ENCODE measurements around the gene CLINT1. TPM values are rescaled to one million over a fixed set of nuclear protein-coding genes. Genes with fewer than 3 reads are reported as not detected.
A peak's percentile ranks its signal among the peaks of the same experiment; 100 is the strongest.

CLINT1 gene
- 50.5 and 114 TPM in 2 replicates for total RNA-seq (2011; cell fraction: chromatin; rRNA removed; ENCODE audit: low replicate concordance)
- total RNA-seq (2011; cell fraction: nucleolus; rRNA removed) = 35.4 and 43.6 TPM in 2 replicates
- 53.7 and 70.5 TPM in 2 replicates for total RNA-seq (2011; cell fraction: nucleoplasm; rRNA removed)
- total RNA-seq (2014; rRNA removed) (47.5 and 62.6 TPM in 2 replicates), total RNA-seq (2014; rRNA removed; fragmentation: Illumina TruSeq; extraction: Trizol) (72.9 and 76.9 TPM in 2 replicates), total RNA-seq (2015; rRNA removed; fragmentation: Illumina TruSeq; extraction: Trizol) (66.7 and 71.4 TPM in 2 replicates), total RNA-seq (2021) (70.4 and 73.2 TPM in 2 replicates), polyA plus RNA-seq (2011; rRNA removed) (125 and 162 TPM in 2 replicates), polyA plus RNA-seq (2014; fragmentation: Illumina TruSeq; extraction: Trizol) (104 and 120 TPM in 2 replicates), polyA plus RNA-seq (2014; fragmentation: Nextera tagmentation; extraction: Ambion mirVana) (10 to 100 TPM; 23.6 to 24.5 TPM), polyA plus RNA-seq (2014; rRNA removed) (69.5 and 78.9 TPM in 2 replicates), polyA minus RNA-seq (2011; rRNA and poly(A)+ RNA removed) (178 and 195 TPM in 2 replicates), Bru-seq, nascent RNA (percentile 91 among the genes with signal in this experiment), BruChase-seq, experiment 1, labeled RNA remaining after a 2-hour chase (percentile 93 among the genes with signal in this experiment), BruChase-seq, experiment 2, labeled RNA remaining after a 6-hour chase (percentile 92 among the genes with signal in this experiment)
- 198 and 220 TPM in 2 replicates for polyA plus RNA-seq (2011; cell fraction: cytosol; rRNA removed)
- 189 and 225 TPM in 2 replicates for polyA plus RNA-seq (2011; cell fraction: nucleus; rRNA removed)
- 65.5 and 75.7 TPM in 2 replicates for polyA plus RNA-seq (2012)
- polyA minus RNA-seq (2011; cell fraction: cytosol; rRNA and poly(A)+ RNA removed) = 78.4 and 91.4 TPM in 2 replicates
- polyA minus RNA-seq (2011; cell fraction: nucleus; rRNA and poly(A)+ RNA removed) = 36.9 and 68.3 TPM in 2 replicates
- long read RNA-seq, experiment 1, transcript CLINT1-207 (12 exons, 2,346 nt) = minor isoform, 257 of 676 reads
- long read RNA-seq, experiment 1, transcript CLINT1-201 (12 exons, 3,440 nt) = major isoform, 272 of 676 reads
- long read RNA-seq, experiment 1, transcript CLINT1-208 (2 exons, 2,905 nt) = minor isoform, 5 of 676 reads
- long read RNA-seq, experiment 1, partial matches to known transcripts = 44 of 676 reads
- long read RNA-seq, experiment 1, other reads (novel, unspliced or antisense) = 94 of 676 reads
- long read RNA-seq, experiment 2, partial matches to known transcripts = 3 of 37 reads
- long read RNA-seq, experiment 2, other reads (novel, unspliced or antisense) = 30 of 37 reads
- long read RNA-seq, experiment 3, transcript CLINT1-201 (12 exons, 3,440 nt) = major isoform, 15 of 46 reads
- long read RNA-seq, experiment 3, transcript CLINT1-207 (12 exons, 2,346 nt) = minor isoform, 11 of 46 reads
- long read RNA-seq, experiment 3, partial matches to known transcripts = 15 of 46 reads
- long read RNA-seq, experiment 3, other reads (novel, unspliced or antisense) = 5 of 46 reads

GRCh38 chr5:157858527-157859226 is at the start of gene CLINT1:
CLINT1 (minus strand) TSS chr5:157859145; CDS start chr5:157858970, 175 bp downstream.
- Histone ChIP-seq H3K9me3 (replicated peaks; ENCODE audit: control insufficient read depth, insufficient read depth, low read depth, low read length) (no peaks in the 10 kb centered on the region), H3K79me2 (ENCODE audit: control insufficient read depth, insufficient read depth, low read length) (peaks cover 56% of the 10 kb centered on the region), H3K27me3 (ENCODE audit: control insufficient read depth in 2 of 2, insufficient read depth in 2 of 2, low read length in 2 of 2) (no peaks in the 10 kb centered on the region), H4K20me1 (replicated peaks; ENCODE audit: control insufficient read depth, insufficient read depth, low read length) (peaks cover 24% of the 10 kb centered on the region), H3K4me2 (ENCODE audit: insufficient read depth, low read length) (peak within 1 kb of the TSS; percentile 95), H3K27ac (ENCODE audit: extremely low read depth, low read depth, low read length) (peak within 1 kb of the TSS; percentile 87), H3K4me1 (replicated peaks in 1 of 2; ENCODE audit: control insufficient read depth in 2 of 2, insufficient read depth in 2 of 2, low read length in 2 of 2) (peaks cover 7 to 21% of the 10 kb centered on the region in 2 experiments), H3K9me1 (ENCODE audit: control insufficient read depth, insufficient read depth, low read length) (no peaks in the 10 kb centered on the region), H2AFZ (ENCODE audit: low read depth, low read length) (peak within 1 kb of the TSS; percentile 97), H3K4me3 (peak within 1 kb of the TSS; percentile 96), H3K9ac (ENCODE audit: insufficient read depth in 1 of 2, low read depth in 2 of 2, low read length in 2 of 2) (peak within 1 kb of the TSS; percentile 93 to 98), H3K36me3 (ENCODE audit: control insufficient read depth, insufficient read depth, low read length) (peaks cover 16% of the 10 kb centered on the region; the same call in 2 of the 3 replicates)
- intact Hi-C loops (cut with micrococcal nuclease) = loop anchor here (5.0 to 10.0 kb wide), 2 partner anchors 36 to 136 kb away; no protein-coding TSS in a partner anchor
- peak; percentile 84 to 94 (median 89) for DNase-seq (ENCODE audit: extremely low read depth in 1 of 4, low spot score in 3 of 4)
- ChIA-PET POLR2A (interaction anchor here (0.6 to 1.0 kb wide), 6 partner anchors 10 to 522 kb away, joined by 3 to 5 read pairs (median 4); no protein-coding TSS in a partner anchor), CTCF (ENCODE audit: low intra/inter-chr PET ratio) (no interaction called here)
- FAIRE-seq = peak; percentile 89
- in situ Hi-C loops (cut with MboI) = no loop called here
- BruUV-seq (replicated peaks) = TSS peak; percentile 57
- WGBS (ENCODE audit: insufficient coverage, low coverage, missing lambda C conversion rate) = under 1% methylated on average over 27 of the region's 59 CpGs
- peak; percentile 95 for ATAC-seq
- TF ChIP-seq, protein P1, sequence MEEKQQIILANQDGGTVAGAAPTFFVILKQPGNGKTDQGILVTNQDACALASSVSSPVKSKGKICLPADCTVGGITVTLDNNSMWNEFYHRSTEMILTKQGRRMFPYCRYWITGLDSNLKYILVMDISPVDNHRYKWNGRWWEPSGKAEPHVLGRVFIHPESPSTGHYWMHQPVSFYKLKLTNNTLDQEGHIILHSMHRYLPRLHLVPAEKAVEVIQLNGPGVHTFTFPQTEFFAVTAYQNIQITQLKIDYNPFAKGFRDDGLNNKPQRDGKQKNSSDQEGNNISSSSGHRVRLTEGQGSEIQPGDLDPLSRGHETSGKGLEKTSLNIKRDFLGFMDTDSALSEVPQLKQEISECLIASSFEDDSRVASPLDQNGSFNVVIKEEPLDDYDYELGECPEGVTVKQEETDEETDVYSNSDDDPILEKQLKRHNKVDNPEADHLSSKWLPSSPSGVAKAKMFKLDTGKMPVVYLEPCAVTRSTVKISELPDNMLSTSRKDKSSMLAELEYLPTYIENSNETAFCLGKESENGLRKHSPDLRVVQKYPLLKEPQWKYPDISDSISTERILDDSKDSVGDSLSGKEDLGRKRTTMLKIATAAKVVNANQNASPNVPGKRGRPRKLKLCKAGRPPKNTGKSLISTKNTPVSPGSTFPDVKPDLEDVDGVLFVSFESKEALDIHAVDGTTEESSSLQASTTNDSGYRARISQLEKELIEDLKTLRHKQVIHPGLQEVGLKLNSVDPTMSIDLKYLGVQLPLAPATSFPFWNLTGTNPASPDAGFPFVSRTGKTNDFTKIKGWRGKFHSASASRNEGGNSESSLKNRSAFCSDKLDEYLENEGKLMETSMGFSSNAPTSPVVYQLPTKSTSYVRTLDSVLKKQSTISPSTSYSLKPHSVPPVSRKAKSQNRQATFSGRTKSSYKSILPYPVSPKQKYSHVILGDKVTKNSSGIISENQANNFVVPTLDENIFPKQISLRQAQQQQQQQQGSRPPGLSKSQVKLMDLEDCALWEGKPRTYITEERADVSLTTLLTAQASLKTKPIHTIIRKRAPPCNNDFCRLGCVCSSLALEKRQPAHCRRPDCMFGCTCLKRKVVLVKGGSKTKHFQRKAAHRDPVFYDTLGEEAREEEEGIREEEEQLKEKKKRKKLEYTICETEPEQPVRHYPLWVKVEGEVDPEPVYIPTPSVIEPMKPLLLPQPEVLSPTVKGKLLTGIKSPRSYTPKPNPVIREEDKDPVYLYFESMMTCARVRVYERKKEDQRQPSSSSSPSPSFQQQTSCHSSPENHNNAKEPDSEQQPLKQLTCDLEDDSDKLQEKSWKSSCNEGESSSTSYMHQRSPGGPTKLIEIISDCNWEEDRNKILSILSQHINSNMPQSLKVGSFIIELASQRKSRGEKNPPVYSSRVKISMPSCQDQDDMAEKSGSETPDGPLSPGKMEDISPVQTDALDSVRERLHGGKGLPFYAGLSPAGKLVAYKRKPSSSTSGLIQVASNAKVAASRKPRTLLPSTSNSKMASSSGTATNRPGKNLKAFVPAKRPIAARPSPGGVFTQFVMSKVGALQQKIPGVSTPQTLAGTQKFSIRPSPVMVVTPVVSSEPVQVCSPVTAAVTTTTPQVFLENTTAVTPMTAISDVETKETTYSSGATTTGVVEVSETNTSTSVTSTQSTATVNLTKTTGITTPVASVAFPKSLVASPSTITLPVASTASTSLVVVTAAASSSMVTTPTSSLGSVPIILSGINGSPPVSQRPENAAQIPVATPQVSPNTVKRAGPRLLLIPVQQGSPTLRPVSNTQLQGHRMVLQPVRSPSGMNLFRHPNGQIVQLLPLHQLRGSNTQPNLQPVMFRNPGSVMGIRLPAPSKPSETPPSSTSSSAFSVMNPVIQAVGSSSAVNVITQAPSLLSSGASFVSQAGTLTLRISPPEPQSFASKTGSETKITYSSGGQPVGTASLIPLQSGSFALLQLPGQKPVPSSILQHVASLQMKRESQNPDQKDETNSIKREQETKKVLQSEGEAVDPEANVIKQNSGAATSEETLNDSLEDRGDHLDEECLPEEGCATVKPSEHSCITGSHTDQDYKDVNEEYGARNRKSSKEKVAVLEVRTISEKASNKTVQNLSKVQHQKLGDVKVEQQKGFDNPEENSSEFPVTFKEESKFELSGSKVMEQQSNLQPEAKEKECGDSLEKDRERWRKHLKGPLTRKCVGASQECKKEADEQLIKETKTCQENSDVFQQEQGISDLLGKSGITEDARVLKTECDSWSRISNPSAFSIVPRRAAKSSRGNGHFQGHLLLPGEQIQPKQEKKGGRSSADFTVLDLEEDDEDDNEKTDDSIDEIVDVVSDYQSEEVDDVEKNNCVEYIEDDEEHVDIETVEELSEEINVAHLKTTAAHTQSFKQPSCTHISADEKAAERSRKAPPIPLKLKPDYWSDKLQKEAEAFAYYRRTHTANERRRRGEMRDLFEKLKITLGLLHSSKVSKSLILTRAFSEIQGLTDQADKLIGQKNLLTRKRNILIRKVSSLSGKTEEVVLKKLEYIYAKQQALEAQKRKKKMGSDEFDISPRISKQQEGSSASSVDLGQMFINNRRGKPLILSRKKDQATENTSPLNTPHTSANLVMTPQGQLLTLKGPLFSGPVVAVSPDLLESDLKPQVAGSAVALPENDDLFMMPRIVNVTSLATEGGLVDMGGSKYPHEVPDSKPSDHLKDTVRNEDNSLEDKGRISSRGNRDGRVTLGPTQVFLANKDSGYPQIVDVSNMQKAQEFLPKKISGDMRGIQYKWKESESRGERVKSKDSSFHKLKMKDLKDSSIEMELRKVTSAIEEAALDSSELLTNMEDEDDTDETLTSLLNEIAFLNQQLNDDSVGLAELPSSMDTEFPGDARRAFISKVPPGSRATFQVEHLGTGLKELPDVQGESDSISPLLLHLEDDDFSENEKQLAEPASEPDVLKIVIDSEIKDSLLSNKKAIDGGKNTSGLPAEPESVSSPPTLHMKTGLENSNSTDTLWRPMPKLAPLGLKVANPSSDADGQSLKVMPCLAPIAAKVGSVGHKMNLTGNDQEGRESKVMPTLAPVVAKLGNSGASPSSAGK (IDR thresholded peaks at IDR 0.05) = no peak
- TF ChIP-seq FOXM1 (IDR thresholded peaks at IDR 0.05; ENCODE audit: low read depth) = peak; percentile 65
- peak; percentile 95 for TF ChIP-seq FOXM1 (CRISPR knock-in tag; IDR thresholded peaks at IDR 0.05; ENCODE audit: low read depth)

Data from K562 (cell line).